ENCODE measurements around the gene PTPRD. TPM values are rescaled to one million over a fixed set of nuclear protein-coding genes. Genes with fewer than 3 reads are reported as not detected.

Gene PTPRD
- total RNA-seq, 1 experiment from 2014 or later, result not detected

DNA sequence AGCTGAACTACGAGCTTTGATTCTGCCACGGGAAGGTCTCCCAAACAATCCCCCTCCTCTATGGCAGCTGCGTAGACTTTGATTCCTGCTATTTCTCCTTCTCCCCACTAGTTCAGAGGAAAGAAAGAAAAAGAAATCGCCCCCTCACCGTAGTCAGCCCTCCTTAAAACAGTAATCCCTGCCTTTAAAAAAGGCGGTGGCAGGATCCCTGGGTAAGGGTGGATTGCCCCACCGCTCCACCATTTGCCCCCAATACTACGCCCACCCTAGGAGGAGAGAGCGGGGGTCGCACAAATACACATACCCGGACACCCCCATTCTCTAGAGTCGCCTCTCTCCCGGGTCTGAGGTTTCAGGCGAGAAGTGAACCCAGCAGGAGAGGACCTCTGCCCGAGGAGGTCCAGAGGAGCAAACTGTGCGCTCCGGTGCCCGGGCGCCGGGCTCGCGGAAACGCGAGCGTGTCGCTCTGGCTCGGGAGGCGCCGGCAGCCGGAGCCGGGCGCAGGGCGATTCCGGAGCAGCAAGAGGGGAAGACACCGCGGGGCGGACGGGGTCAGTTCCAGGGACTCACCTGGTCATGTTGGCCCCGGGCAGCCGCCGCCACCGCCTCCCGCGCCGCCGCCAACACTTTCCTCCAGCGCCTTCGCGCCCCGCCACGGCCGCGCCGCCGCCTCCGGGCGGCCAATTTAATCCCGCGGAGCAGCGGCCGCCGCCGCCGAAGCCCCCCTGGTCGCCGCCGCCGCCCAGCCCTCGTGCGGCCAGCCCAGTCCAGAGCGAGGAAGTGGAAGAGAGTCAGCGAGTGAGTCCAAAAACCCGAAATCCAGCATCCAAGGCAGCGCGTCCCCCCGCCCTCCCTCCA is 1755.5 kb downstream of the PTPRD start:
- H3K4me1 ChIP-seq (ENCODE audit: insufficient read depth, low read length, poor library complexity, severe bottlenecking), result no peaks in the 10 kb centered on the region
- H3K4me3 ChIP-seq (ENCODE audit: low read depth, low read length, poor library complexity, severe bottlenecking), result no peak overlapping the region
- H3K9me3 ChIP-seq (ENCODE audit: low read depth, low read length, poor library complexity, severe bottlenecking), result no peaks in the 10 kb centered on the region
- intact Hi-C loops (cut with micrococcal nuclease; ENCODE audit: unreplicated experiment), result no loop called here
- H3K27me3 ChIP-seq (replicated peaks; ENCODE audit: insufficient read depth, low read depth, low read length, poor library complexity), result peaks cover 97% of the 10 kb centered on the region
- POLR2A ChIA-PET (ENCODE audit: low non-redundant PET), result no interaction called here
- DNase-seq (ENCODE audit: low spot score), result no peak
- H3K27ac ChIP-seq (ENCODE audit: low read depth, low read length, poor library complexity, severe bottlenecking), result no peak overlapping the region
- BruUV-seq (replicated peaks), result no TSS peak
- H3K36me3 ChIP-seq (ENCODE audit: insufficient read depth, low read length, poor library complexity, severe bottlenecking), result no peaks in the 10 kb centered on the region
- TF ChIP-seq, protein P1, sequence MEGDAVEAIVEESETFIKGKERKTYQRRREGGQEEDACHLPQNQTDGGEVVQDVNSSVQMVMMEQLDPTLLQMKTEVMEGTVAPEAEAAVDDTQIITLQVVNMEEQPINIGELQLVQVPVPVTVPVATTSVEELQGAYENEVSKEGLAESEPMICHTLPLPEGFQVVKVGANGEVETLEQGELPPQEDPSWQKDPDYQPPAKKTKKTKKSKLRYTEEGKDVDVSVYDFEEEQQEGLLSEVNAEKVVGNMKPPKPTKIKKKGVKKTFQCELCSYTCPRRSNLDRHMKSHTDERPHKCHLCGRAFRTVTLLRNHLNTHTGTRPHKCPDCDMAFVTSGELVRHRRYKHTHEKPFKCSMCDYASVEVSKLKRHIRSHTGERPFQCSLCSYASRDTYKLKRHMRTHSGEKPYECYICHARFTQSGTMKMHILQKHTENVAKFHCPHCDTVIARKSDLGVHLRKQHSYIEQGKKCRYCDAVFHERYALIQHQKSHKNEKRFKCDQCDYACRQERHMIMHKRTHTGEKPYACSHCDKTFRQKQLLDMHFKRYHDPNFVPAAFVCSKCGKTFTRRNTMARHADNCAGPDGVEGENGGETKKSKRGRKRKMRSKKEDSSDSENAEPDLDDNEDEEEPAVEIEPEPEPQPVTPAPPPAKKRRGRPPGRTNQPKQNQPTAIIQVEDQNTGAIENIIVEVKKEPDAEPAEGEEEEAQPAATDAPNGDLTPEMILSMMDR (conservative IDR thresholded peaks at IDR 0.05; ENCODE audit: low read depth, low read length), result no peak
- TF ChIP-seq EZH2 (IDR thresholded peaks at IDR 0.05; ENCODE audit: borderline replicate concordance, low read depth, low read length, poor library complexity, severe bottlenecking), result peak; percentile 85
- CTCF ChIA-PET, result no interaction called here

DNA sequence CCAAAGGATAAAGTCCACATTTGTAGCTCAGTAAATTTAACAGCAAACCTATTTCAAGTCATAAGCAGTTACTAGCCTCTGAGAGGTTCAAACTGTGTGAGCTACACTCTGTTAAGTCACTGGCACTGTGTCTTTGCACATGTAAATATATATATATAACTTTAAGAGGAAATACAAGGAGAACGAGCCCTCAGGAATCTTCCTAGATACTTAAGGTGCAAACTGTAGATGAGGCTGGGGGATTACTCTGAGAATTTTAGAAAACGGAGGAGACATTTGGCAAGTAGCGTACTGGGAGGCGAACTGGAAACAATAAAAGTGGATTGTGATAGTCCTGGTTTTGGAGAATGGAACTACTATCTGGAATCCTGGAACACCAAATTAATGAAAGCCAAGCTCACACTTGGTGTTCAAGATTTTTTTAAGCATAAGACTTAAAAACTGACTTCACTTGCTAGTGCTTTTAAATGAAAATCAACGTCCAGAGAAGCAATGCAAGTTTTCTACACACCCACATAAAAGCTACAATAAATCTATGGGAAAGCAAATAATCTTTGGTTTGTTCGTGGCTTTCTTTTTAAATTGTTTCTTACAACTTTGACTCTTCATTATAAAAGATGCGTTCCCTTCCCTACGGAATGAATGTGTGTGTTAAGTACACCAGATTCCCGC is 1756.3 kb downstream of the PTPRD start:
- POLR2A ChIA-PET (ENCODE audit: low non-redundant PET), result no interaction called here
- Histone ChIP-seq H3K4me1 (ENCODE audit: insufficient read depth, low read length, poor library complexity, severe bottlenecking) (no peaks in the 10 kb centered on the region), H3K36me3 (ENCODE audit: insufficient read depth, low read length, poor library complexity, severe bottlenecking) (no peaks in the 10 kb centered on the region), H3K27me3 (replicated peaks; ENCODE audit: insufficient read depth, low read depth, low read length, poor library complexity) (peaks cover 100% of the 10 kb centered on the region), H3K9me3 (ENCODE audit: low read depth, low read length, poor library complexity, severe bottlenecking) (no peaks in the 10 kb centered on the region), H3K4me3 (ENCODE audit: low read depth, low read length, poor library complexity, severe bottlenecking) (no peak overlapping the region), H3K27ac (ENCODE audit: low read depth, low read length, poor library complexity, severe bottlenecking) (no peak overlapping the region)
- no TSS peak for BruUV-seq (replicated peaks)
- CTCF ChIA-PET, result no interaction called here
- intact Hi-C loops (cut with micrococcal nuclease; ENCODE audit: unreplicated experiment), result no loop called here
- TF ChIP-seq EZH2 (IDR thresholded peaks at IDR 0.05; ENCODE audit: borderline replicate concordance, low read depth, low read length, poor library complexity, severe bottlenecking), result no peak
- TF ChIP-seq, protein P1 (conservative IDR thresholded peaks at IDR 0.05; ENCODE audit: low read depth, low read length), result no peak
- no peak for DNase-seq (ENCODE audit: low spot score)

DNA sequence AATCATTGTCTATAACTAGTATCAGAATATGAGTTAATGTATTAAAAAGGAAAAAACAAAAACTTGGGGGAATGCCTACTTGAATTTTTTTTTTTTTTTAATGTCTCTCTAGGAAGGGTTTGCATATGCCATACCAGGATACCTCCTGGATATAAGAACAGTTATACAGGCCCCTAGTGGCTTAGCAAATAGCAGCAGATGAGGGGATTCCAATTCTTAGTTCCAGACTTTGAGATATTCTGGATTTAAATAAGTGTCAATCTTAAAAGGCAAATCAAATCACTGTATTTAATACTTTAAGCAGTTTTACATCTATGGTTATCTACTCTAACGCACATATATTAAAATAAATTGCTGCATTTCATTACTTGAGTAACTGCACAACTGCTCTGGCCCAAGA is 1757.8 kb downstream of the PTPRD start:
- TF ChIP-seq, protein P1 (conservative IDR thresholded peaks at IDR 0.05; ENCODE audit: low read depth, low read length), result peak; percentile 34; the same call in 1 of the 2 replicates
- no peak for TF ChIP-seq EZH2 (IDR thresholded peaks at IDR 0.05; ENCODE audit: borderline replicate concordance, low read depth, low read length, poor library complexity, severe bottlenecking)
- Histone ChIP-seq H3K27me3 (replicated peaks; ENCODE audit: insufficient read depth, low read depth, low read length, poor library complexity) (peaks cover 100% of the 10 kb centered on the region), H3K27ac (ENCODE audit: low read depth, low read length, poor library complexity, severe bottlenecking) (no peak overlapping the region), H3K4me3 (ENCODE audit: low read depth, low read length, poor library complexity, severe bottlenecking) (no peak overlapping the region), H3K9me3 (ENCODE audit: low read depth, low read length, poor library complexity, severe bottlenecking) (no peaks in the 10 kb centered on the region), H3K4me1 (ENCODE audit: insufficient read depth, low read length, poor library complexity, severe bottlenecking) (no peaks in the 10 kb centered on the region), H3K36me3 (ENCODE audit: insufficient read depth, low read length, poor library complexity, severe bottlenecking) (no peaks in the 10 kb centered on the region)
- ChIA-PET POLR2A (ENCODE audit: low non-redundant PET) (no interaction called here), CTCF (no interaction called here)
- no TSS peak for BruUV-seq (replicated peaks)
- intact Hi-C loops (cut with micrococcal nuclease; ENCODE audit: unreplicated experiment), result no loop called here
- DNase-seq (ENCODE audit: low spot score), result peak; percentile 11
